BE2C (cell line): Measurements from ENCODE around the gene POLN.
A peak's percentile ranks its signal among the peaks of the same experiment; 100 is the strongest.

Experiments used
- DNase-seq: peaks from one replicate; pipeline ENCODE4 v3.0.0-alpha.2; 2020
- H3K27me3 ChIP-seq: fragments of 250-450 bp; sonication (Bioruptor Pico); 2 replicates; pipeline ENCODE4 v1.5.1; 2020; ENCODE audit warnings: mild to moderate bottlenecking
- H3K36me3 ChIP-seq: fragments of 250-450 bp; sonication (Bioruptor Pico); 2 replicates; pipeline ENCODE4 v1.5.1; 2020; ENCODE audit warnings: mild to moderate bottlenecking
- H3K4me1 ChIP-seq: fragments of 250-450 bp; sonication (Bioruptor Pico); 2 replicates; pipeline ENCODE4 v1.5.1; 2020
- H3K4me3 ChIP-seq: 2 replicates; pipeline ENCODE4 v1.5.1; 2011; ENCODE audit warnings: low read depth, low read length
- H3K9me3 ChIP-seq: fragments of 250-450 bp; sonication (Bioruptor Pico); 2 replicates; pipeline ENCODE4 v1.5.1; 2020
- CTCF ChIP-seq: IDR thresholded peaks from 2 replicates; pipeline ENCODE4 v1.5.1; 2012; ENCODE audit warnings: mild to moderate bottlenecking, low read depth, low read length

POLN gene

GRCh38 chr4:2284161-2284933 is 42.4 kb upstream of the POLN start:
- TF ChIP-seq CTCF: no peak
- H3K27me3 ChIP-seq: no peaks in the 10 kb centered on the region
- no peak overlapping the region for H3K4me3 ChIP-seq
- DNase-seq: no peak
- no peaks in the 10 kb centered on the region for H3K9me3 ChIP-seq
- H3K36me3 ChIP-seq: no peaks in the 10 kb centered on the region
- no peaks in the 10 kb centered on the region for H3K4me1 ChIP-seq

GRCh38 chr4:2283199-2283711 is 41.3 kb upstream of the POLN start:
- no peak for TF ChIP-seq CTCF
- H3K27me3 ChIP-seq: no peaks in the 10 kb centered on the region
- H3K4me3 ChIP-seq: no peak overlapping the region
- H3K36me3 ChIP-seq: no peaks in the 10 kb centered on the region
- no peaks in the 10 kb centered on the region for H3K4me1 ChIP-seq
- DNase-seq: no peak
- no peaks in the 10 kb centered on the region for H3K9me3 ChIP-seq

- Histone ChIP-seq H3K4me1 (no peaks in the 10 kb centered on the region), H3K27me3 (no peaks in the 10 kb centered on the region), H3K9me3 (no peaks in the 10 kb centered on the region), H3K4me3 (no peak overlapping the region), H3K36me3 (no peaks in the 10 kb centered on the region)
- peak; percentile 48 for TF ChIP-seq CTCF
- DNase-seq: no peak
These were observed 39.8 kb upstream of the POLN start for GRCh38 chr4:2281575-2282343.

GRCh38 chr4:2280531-2281300 is 38.8 kb upstream of the POLN start:
- no peak for TF ChIP-seq CTCF
- Histone ChIP-seq H3K9me3 (no peaks in the 10 kb centered on the region), H3K4me1 (no peaks in the 10 kb centered on the region), H3K4me3 (no peak overlapping the region), H3K36me3 (no peaks in the 10 kb centered on the region), H3K27me3 (no peaks in the 10 kb centered on the region)
- DNase-seq: no peak

GRCh38 chr4:2277956-2278355 is 36.0 kb upstream of the POLN start:
- no peaks in the 10 kb centered on the region for H3K36me3 ChIP-seq
- H3K4me1 ChIP-seq: peaks cover 8% of the 10 kb centered on the region
- H3K9me3 ChIP-seq: no peaks in the 10 kb centered on the region
- no peaks in the 10 kb centered on the region for H3K27me3 ChIP-seq
- no peak for DNase-seq
- no peak for TF ChIP-seq CTCF
- H3K4me3 ChIP-seq: no peak overlapping the region
